Dermis blood vessel endothelial cell (primary cell): ENCODE measurements around the gene RAB40A. TPM values are rescaled to one million over a fixed set of nuclear protein-coding genes. Genes with fewer than 3 reads are reported as not detected.
"Not testable (repeated sequence)": the region's sequence is repeated elsewhere in the genome, so short reads cannot be mapped to it uniquely, and the experiment has no call there.

Experiments used
- DNase-seq: peaks from one replicate; pipeline ENCODE4 v3.0.0; 2010
- total RNA-seq: library from RNA; depleted of rRNA; stranded (reverse); fragments of >200 nt; gene quantifications from 2 replicates; pipeline ENCODE4 v1.2.3, GENCODE V29; 2014

The RAB40A gene
- total RNA-seq, 1 donor from 2014 or later: not detected

DNA sequence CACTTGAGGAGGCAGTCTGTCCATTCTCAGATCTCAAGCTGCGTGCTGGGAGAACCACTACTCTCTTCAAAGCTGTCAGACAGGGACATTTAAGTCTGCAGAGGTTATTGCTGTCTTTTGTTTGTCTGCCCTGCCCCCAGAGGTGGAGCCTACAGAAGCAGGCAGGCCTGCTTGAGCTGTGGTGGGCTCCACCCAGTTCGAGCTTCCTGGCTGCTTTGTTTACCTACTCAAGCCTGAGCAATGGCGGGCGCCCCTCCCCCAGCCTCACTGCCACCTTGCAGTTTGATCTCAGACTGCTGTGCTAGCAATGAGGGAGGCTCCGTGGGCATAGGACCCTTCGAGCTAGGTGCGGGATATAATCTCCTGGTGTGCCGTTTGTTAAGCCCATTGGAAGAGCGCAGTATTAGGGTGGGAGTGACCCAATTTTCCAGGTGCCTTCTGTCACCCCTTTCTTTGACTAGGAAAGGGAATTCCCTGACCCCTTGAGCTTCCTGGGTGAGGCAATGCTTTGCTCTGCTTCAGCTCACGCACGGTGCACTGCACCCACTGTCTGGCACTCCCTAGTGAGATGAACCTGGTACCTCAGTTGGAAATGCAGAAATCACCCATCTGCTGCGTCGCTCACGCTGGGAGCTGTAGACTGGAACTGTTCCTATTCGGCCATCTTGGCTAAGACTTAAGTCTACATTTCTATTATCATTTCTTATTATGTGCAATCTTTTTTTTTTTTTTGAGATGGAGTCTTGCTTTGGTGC is 59.1 kb downstream of the RAB40A start:
- not testable (repeated sequence) for DNase-seq

- DNase-seq: peak; percentile 94
These were observed 65.6 kb downstream of the RAB40A start for GRCh38 chrX:103453655-103454054.

Other genes with a start within 250 kb of the RAB40A start
- gene TCEAL5, start 242.7 kb downstream of the RAB40A start, total RNA-seq: not detected in 2 replicates
- 0.56 and 0.68 TPM in 2 replicates for gene BEX2, start 208.5 kb downstream of the RAB40A start, total RNA-seq
- 0.28 and 1.2 TPM in 2 replicates for gene TCEAL7, start 189.2 kb downstream of the RAB40A start, total RNA-seq
- 112 and 140 TPM in 2 replicates for gene TCEAL9, start 163.0 kb downstream of the RAB40A start, total RNA-seq
- 258 and 269 TPM in 2 replicates for gene BEX3, start 143.0 kb downstream of the RAB40A start, total RNA-seq
- gene TCEAL4, start 66.0 kb upstream of the RAB40A start, total RNA-seq: 41.6 and 48.5 TPM in 2 replicates
- 8.0 and 8.4 TPM in 2 replicates for gene TCEAL3, start 88.5 kb upstream of the RAB40A start, total RNA-seq
- gene TCEAL1, start 109.5 kb upstream of the RAB40A start, total RNA-seq: 20.6 and 30.3 TPM in 2 replicates
- gene MORF4L2, start 167.2 kb upstream of the RAB40A start, total RNA-seq: 597 and 724 TPM in 2 replicates
- not detected in 2 replicates for gene TMEM31, start 191.4 kb upstream of the RAB40A start, total RNA-seq